A673 (cell line): ENCODE data around the gene FAHD2A. TPM values are rescaled to one million over a fixed set of nuclear protein-coding genes. Genes with fewer than 3 reads are reported as not detected.
"Not testable (repeated sequence)": the region's sequence is repeated elsewhere in the genome, so short reads cannot be mapped to it uniquely, and the experiment has no call there.

ENCODE experiments used
- BruUV-seq: library from RNA; stranded (reverse); fragments of 400-500 nt; replicated peaks from 2 replicates; lab custom pipeline; 2021; lab: Mats Ljungman, UMichigan
- CTCF ChIA-PET: fragments of 300-600 bp; sonication (Branson Sonifier 250); formaldehyde crosslinking; loops from one replicate; lab custom pipeline; 2022; ENCODE audit warnings: antibody characterized with exemption; lab: Charles Lee
- POLR2A ChIA-PET: fragments of 300-600 bp; sonication (Branson Sonifier 250); formaldehyde crosslinking; loops from one replicate; lab custom pipeline; 2022; ENCODE audit warnings: antibody characterized with exemption; ENCODE audit not compliant: low non-redundant PET; lab: Charles Lee
- DNase-seq: peaks from one replicate; pipeline ENCODE4 v3.0.0-alpha.2; 2015; ENCODE audit warnings: low spot score
- H3K27ac ChIP-seq: fragments of 200-600 bp; sonication (generic); 2 replicates; pipeline ENCODE4 v1.5.1; 2016; ENCODE audit warnings: mixed run types, low read depth, mild to moderate bottlenecking, mixed read lengths, antibody characterized with exemption, low read length; ENCODE audit not compliant: poor library complexity, severe bottlenecking
- H3K27me3 ChIP-seq: fragments of 200-600 bp; sonication (generic); replicated peaks from 2 replicates; pipeline ENCODE4 v1.6.1; 2017; ENCODE audit warnings: mixed run types, low read depth, mild to moderate bottlenecking, mixed read lengths, antibody characterized with exemption, low read length; ENCODE audit not compliant: insufficient read depth, poor library complexity
- H3K36me3 ChIP-seq: fragments of 200-600 bp; sonication (generic); 2 replicates; pipeline ENCODE4 v1.6.1; 2016; ENCODE audit warnings: mixed run types, mild to moderate bottlenecking, mixed read lengths, antibody characterized with exemption, low read length; ENCODE audit not compliant: insufficient read depth, poor library complexity, severe bottlenecking
- H3K4me1 ChIP-seq: fragments of 200-600 bp; sonication (generic); 2 replicates; pipeline ENCODE4 v1.6.1; 2017; ENCODE audit warnings: mixed run types, mild to moderate bottlenecking, mixed read lengths, antibody characterized with exemption, low read length; ENCODE audit not compliant: insufficient read depth, poor library complexity, severe bottlenecking
- H3K4me3 ChIP-seq: fragments of 200-600 bp; sonication (generic); 2 replicates; pipeline ENCODE4 v1.5.1; 2016; ENCODE audit warnings: low read depth, mixed run types, mild to moderate bottlenecking, mixed read lengths, low read length; ENCODE audit not compliant: poor library complexity, severe bottlenecking
- H3K9me3 ChIP-seq: fragments of 200-600 bp; sonication (generic); 2 replicates; pipeline ENCODE4 v1.6.1; 2016; ENCODE audit warnings: mixed run types, low read depth, mild to moderate bottlenecking, mixed read lengths, antibody characterized with exemption, low read length; ENCODE audit not compliant: poor library complexity, severe bottlenecking
- intact Hi-C: fragments of 100-400 bp; cut with micrococcal nuclease; formaldehyde crosslinking; loops from one replicate; pipeline ENCODE4 v1.10.0; 2022; ENCODE audit not compliant: unreplicated experiment
- total RNA-seq: library from RNA; stranded (reverse); gene quantifications from 2 replicates; pipeline ENCODE4 v1.2.3, GENCODE V29; 2021

FAHD2A gene
- total RNA-seq, 1 experiment from 2014 or later = 28.9 TPM

DNA sequence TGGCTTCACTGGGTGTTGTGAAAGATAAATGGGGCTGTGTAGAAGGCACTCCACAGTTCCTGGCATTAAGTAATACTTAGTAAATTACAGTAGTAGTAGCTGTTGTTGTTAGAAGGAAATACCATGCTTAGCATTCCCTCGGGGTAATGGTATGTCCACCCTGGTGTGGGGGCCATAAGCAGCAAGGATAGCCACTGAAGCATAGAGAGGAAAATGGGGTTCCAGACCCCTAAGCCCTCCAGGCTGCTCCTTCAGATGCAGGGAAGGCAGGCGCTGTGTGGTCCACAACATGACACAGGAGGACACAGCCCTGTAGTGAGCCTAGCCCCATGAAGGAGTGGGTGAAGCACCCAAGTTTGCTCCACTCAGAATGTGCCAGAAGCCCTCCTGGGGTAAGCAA, 31.5 kb downstream of the FAHD2A start:
- POLR2A ChIA-PET, H3K4me1 ChIP-seq, H3K36me3 ChIP-seq, H3K4me3 ChIP-seq, H3K9me3 ChIP-seq, intact Hi-C loops, H3K27ac ChIP-seq, DNase-seq, BruUV-seq, H3K27me3 ChIP-seq, CTCF ChIA-PET: not testable (repeated sequence)

DNA sequence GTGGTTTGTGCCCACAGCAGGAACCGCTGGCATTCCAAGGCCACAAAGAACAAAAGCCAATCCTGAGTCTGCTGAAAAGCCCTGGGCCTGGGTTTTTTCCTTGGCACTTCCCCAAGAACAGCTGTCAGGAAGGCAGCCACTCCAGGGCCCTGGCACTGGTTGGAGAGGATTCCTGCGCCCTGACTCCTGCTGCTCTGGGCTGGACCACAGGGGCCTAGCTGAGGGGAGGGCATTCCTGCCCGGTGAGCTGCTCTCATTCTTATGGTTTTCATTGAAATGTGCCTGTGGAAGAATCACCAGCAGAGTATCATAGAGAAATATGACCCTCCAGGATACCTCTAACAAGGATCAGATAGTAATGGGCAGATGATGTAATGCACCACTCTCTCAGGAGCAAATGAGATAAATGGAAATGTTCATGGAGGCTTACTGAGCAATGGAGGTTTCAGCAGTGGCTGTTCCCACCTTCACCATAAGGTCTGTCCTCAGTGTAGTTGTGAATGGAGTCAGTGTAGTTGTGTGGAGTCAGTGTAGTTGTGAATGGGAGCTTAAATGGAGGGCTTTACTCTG, 32.1 kb downstream of the FAHD2A start:
- DNase-seq = not testable (repeated sequence)

DNA sequence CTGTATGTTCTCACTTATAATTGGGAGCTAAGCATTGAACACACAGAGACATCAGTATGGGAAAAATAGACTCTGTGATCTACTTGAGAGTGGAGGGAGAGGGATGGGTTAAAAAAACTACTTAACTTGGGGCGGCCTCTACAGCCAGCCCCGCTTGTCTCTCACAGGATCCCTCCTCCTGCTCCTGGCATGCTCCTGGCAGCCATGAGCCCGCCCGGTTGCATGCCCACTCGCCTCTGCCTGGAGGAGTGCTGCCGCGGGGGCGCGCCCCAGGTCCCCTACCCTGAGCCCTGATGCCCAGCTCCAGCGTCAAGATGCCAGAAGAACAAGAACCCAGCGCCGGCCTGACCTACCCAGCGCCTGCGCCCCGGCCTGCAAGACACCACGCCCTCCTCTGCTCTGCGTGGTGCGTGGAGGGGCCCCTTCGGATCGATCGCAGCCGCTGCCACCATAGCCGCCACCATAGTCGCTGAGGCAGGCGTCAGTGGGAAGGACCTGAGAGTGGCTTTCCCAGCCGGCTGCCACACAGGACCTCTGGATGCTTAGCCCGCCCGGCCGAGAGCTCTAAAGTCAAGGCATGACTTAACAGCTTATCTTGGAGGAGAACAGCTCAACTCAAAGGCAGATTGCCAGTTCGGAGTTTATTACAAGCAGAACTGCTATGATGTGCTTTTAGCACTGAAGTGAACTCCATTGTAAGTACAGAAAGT, 32.8 kb downstream of the FAHD2A start:
- BruUV-seq, CTCF ChIA-PET: not testable (repeated sequence)

More for the DNA sequence above, 32.1 kb downstream of the FAHD2A start:
- H3K36me3 ChIP-seq, H3K4me3 ChIP-seq, H3K27ac ChIP-seq, BruUV-seq, POLR2A ChIA-PET, H3K4me1 ChIP-seq, intact Hi-C loops, H3K27me3 ChIP-seq, H3K9me3 ChIP-seq, CTCF ChIA-PET: not testable (repeated sequence)

DNA sequence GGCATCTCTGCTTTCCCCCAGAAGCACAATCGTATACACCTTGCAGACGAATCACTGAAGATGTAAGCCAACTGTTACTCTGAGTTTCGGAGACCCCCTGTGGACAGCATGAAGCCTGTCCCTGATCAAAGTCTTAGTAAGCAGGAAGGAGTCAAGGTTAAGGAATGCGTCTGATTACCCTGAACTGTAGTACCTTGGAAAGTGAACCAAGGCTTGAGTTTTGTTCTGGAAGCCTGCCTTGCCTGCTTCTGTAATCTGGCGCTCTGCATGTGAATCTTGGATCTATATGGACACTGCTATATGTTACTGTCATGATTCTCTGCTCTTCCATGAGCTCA, 33.3 kb downstream of the FAHD2A start:
- DNase-seq, BruUV-seq, H3K4me1 ChIP-seq, H3K4me3 ChIP-seq, CTCF ChIA-PET, H3K36me3 ChIP-seq, H3K27me3 ChIP-seq, H3K9me3 ChIP-seq, POLR2A ChIA-PET, H3K27ac ChIP-seq, intact Hi-C loops: not testable (repeated sequence)

More for the DNA sequence above, 32.8 kb downstream of the FAHD2A start:
- intact Hi-C loops, H3K9me3 ChIP-seq, H3K36me3 ChIP-seq, POLR2A ChIA-PET, H3K27ac ChIP-seq, DNase-seq, H3K27me3 ChIP-seq, H3K4me1 ChIP-seq, H3K4me3 ChIP-seq: not testable (repeated sequence)

DNA sequence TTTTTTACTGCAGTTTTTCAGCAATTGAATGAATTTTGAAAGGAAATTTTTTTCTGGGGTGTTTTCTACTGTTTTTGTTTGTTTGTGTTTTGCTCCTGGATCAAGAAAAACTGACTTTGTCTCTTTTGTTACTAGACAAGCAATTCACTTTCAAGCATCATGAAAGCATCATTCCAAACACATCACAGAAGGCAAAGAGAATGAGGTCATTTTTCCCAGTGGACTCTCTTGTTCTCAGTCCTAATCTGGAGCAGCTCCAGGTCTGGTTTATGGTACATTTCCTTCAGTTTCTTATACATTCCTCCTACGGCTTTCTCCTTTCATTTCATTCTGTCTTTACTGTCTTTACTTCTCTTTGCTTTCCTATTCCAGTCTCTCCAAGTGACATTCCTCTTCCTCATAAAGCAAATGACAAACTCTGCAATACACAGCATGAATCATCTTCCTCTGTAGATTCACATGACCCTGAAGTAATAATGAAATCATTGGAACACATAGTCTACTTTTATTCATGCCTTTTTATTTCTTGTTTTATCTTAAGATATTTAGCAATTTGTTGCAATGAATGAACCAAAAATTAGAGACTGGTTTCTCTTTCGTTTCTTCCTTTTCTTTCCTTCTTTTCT, 40.1 kb downstream of the FAHD2A start:
- intact Hi-C loops, H3K4me3 ChIP-seq, H3K36me3 ChIP-seq, CTCF ChIA-PET, H3K4me1 ChIP-seq, BruUV-seq, DNase-seq, H3K9me3 ChIP-seq, POLR2A ChIA-PET, H3K27me3 ChIP-seq, H3K27ac ChIP-seq: not testable (repeated sequence)

DNA sequence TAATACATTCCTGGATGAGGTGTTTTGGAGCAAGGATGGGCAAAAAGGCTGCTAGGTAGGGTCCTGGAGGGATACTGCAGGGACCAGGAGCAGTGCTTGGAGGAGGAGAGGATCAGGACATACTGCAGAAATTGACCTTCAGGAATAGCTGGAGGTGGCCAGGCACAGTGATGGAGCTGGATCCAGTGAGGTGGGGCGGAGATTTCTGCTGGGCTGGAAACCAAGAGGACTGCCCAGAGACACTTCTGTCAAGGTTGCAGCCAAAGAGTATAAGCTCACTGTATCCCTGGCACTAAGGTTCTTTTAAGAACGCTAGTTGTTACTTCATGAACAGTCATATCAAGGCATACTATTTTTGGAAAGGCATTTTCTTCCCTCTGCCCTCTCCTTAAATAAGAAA, 42.8 kb downstream of the FAHD2A start:
- BruUV-seq, H3K36me3 ChIP-seq, H3K9me3 ChIP-seq, DNase-seq, H3K4me1 ChIP-seq, CTCF ChIA-PET, H3K27me3 ChIP-seq, intact Hi-C loops, H3K27ac ChIP-seq, H3K4me3 ChIP-seq, POLR2A ChIA-PET: not testable (repeated sequence)

DNA sequence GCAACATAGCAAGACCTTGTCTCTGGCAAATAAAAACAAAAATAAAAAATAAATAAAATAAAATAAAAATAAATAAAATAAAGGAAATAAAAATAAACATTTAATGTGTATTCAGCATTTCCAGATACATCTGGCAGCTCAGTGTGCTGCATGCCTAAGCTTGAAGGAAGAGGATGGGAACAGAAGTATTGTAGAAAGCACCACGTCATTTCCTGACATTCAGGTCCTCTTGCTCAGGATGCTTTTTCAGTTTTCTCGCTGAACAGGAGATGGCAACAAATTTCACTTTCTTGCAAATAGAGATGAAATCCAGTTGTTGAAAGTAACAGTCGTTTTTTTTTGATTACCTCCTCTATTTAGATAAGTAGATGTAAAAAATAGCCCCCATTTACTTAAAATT, 60.8 kb downstream of the FAHD2A start:
- POLR2A ChIA-PET, H3K27ac ChIP-seq, H3K4me3 ChIP-seq, CTCF ChIA-PET, H3K27me3 ChIP-seq, DNase-seq, H3K4me1 ChIP-seq, BruUV-seq, H3K36me3 ChIP-seq, intact Hi-C loops, H3K9me3 ChIP-seq: not testable (repeated sequence)
